SK-N-SH (cell line): ENCODE results near the gene PTPRG. TPM values are rescaled to one million over a fixed set of nuclear protein-coding genes. Genes with fewer than 3 reads are reported as not detected.

Source experiments
- CTCF ChIA-PET: fragments of 300-600, 350-600 bp; formaldehyde crosslinking; extraction: SDS; loops from one replicate; lab custom pipeline; 2021; lab: Yijun Ruan, JAX
- POLR2A ChIA-PET: fragments of 350-600 bp; sonication (Branson Sonifier 250); formaldehyde crosslinking; extraction: SDS; loops from one replicate; lab custom pipeline; 2020; ENCODE audit warnings: antibody characterized with exemption, inconsistent platforms; lab: Yijun Ruan, JAX
- DNase-seq: peaks from one replicate; pipeline ENCODE4 v3.0.0; 2012
- H2AFZ ChIP-seq: fragments of 200-600 bp; sonication (generic); 2 replicates; pipeline ENCODE4 v1.8.1; 2016; ENCODE audit warnings: antibody characterized with exemption, mild to moderate bottlenecking, low read depth
- H3F3A ChIP-seq: fragments of 200-600 bp; sonication (generic); replicated peaks from 2 replicates; pipeline ENCODE3; 2016; ENCODE audit warnings: antibody characterized with exemption, mild to moderate bottlenecking; ENCODE audit not compliant: insufficient read depth
- H3K27ac ChIP-seq, 2 experiments: fragments of 200-500 bp in 1 of 2; fragments of 200-600 bp in 1 of 2; sonication (Bioruptor generic) in 1 of 2; sonication (generic), shearing (Covaris generic) in 1 of 2; 2 replicates each; pipeline versions ENCODE4 v1.5.1 to v1.6.1; 2014 to 2016; ENCODE audit warnings: low read depth in 2 of 2, inconsistent platforms in 1 of 2, low read length in 1 of 2, mild to moderate bottlenecking in 1 of 2, mixed read lengths in 1 of 2
- H3K27me3 ChIP-seq: fragments of 200-600 bp; sonication (generic), shearing (Covaris generic); 2 replicates; pipeline ENCODE4 v1.6.1; 2016; ENCODE audit warnings: mixed run types; ENCODE audit not compliant: insufficient read depth
- H3K36me3 ChIP-seq, 2 experiments: fragments of 200-500 bp in 1 of 2; fragments of 200-600 bp in 1 of 2; sonication (Bioruptor generic) in 1 of 2; sonication (generic) in 1 of 2; replicated peaks in 1 of 2; 2 replicates each; pipeline versions ENCODE3 to v1.5.1; 2014 to 2016; ENCODE audit warnings: low read length in 1 of 2, mild to moderate bottlenecking in 1 of 2; ENCODE audit not compliant: insufficient read depth in 2 of 2, control insufficient read depth in 1 of 2
- H3K4me1 ChIP-seq, 2 experiments: fragments of 200-500 bp in 1 of 2; fragments of 200-600 bp in 1 of 2; sonication (Bioruptor generic) in 1 of 2; sonication (generic), shearing (Covaris generic) in 1 of 2; 2 replicates each; pipeline versions ENCODE4 v1.5.1 to v1.6.1; 2014 to 2016; ENCODE audit warnings: low read depth in 1 of 2, low read length in 1 of 2, mixed run types in 1 of 2; ENCODE audit not compliant: insufficient read depth in 2 of 2, control insufficient read depth in 1 of 2
- H3K4me2 ChIP-seq: fragments of 200-600 bp; sonication (generic), shearing (Covaris generic); 2 replicates; pipeline ENCODE4 v1.6.1; 2017; ENCODE audit warnings: mixed run types
- H3K4me3 ChIP-seq, 2 experiments: fragments of 200-500 bp in 1 of 2; fragments of 200-600 bp in 1 of 2; sonication (Bioruptor generic) in 1 of 2; sonication (generic), shearing (Covaris generic) in 1 of 2; 2 replicates each; pipeline versions ENCODE4 v1.5.1 to v1.8.1; 2014 to 2016; ENCODE audit warnings: low read depth in 2 of 2, inconsistent platforms in 1 of 2, low read length in 1 of 2, mild to moderate bottlenecking in 1 of 2, mixed read lengths in 1 of 2, moderate library complexity in 1 of 2
- H3K79me2 ChIP-seq: fragments of 200-600 bp; sonication (generic); 2 replicates; pipeline ENCODE4 v1.8.1; 2017; ENCODE audit warnings: mild to moderate bottlenecking; ENCODE audit not compliant: insufficient read depth
- H3K9ac ChIP-seq: fragments of 200-600 bp; sonication (generic); 2 replicates; pipeline ENCODE4 v1.6.1; 2017; ENCODE audit warnings: mixed run types
- H3K9me2 ChIP-seq: fragments of 200-600 bp; sonication (generic); 2 replicates; pipeline ENCODE4 v1.6.1; 2017; ENCODE audit warnings: mixed run types
- H3K9me3 ChIP-seq: fragments of 200-600 bp; sonication (generic); 2 replicates; pipeline ENCODE4 v1.6.1; 2017; ENCODE audit warnings: mixed run types, mild to moderate bottlenecking, moderate library complexity
- H4K20me1 ChIP-seq: fragments of 200-600 bp; sonication (generic); 2 replicates; pipeline ENCODE4 v1.6.1; 2017; ENCODE audit warnings: mild to moderate bottlenecking, mixed run types; ENCODE audit not compliant: insufficient read depth
- CHD2 ChIP-seq: fragments of 150-350 bp; IDR thresholded peaks from 2 replicates; pipeline ENCODE4 v1.6.1; 2018; ENCODE audit warnings: low read length; ENCODE audit not compliant: partially characterized antibody
- CTCF ChIP-seq: fragments of 200-600 bp; sonication (generic); IDR thresholded peaks from 2 replicates; pipeline ENCODE4 v1.6.1; 2017; ENCODE audit warnings: antibody characterized with exemption, mild to moderate bottlenecking, moderate library complexity
- ELF1 ChIP-seq: IDR thresholded peaks from 2 replicates; pipeline ENCODE4 v1.4.0; 2012
- EP300 ChIP-seq, 2 experiments: IDR thresholded peaks; 2 replicates each; pipeline versions ENCODE4 v1.4.0 to v1.6.1; 2012; ENCODE audit warnings: borderline replicate concordance in 1 of 2, low read depth in 1 of 2, low read length in 1 of 2
- FOSL2 ChIP-seq: IDR thresholded peaks from 2 replicates; pipeline ENCODE4 v1.4.0; 2012; ENCODE audit warnings: low read depth, mild to moderate bottlenecking, moderate library complexity, borderline replicate concordance
- GABPA ChIP-seq: IDR thresholded peaks from 2 replicates; pipeline ENCODE4 v1.4.0; 2012; ENCODE audit warnings: low read depth, mild to moderate bottlenecking
- GATA2 ChIP-seq: sonication (generic); formaldehyde crosslinking; IDR thresholded peaks from 2 replicates; pipeline ENCODE4 v1.5.0; 2020; ENCODE audit warnings: mild to moderate bottlenecking, missing genetic modification reagents
- MAX ChIP-seq: IDR thresholded peaks from 2 replicates; pipeline ENCODE4 v1.4.0; 2012; ENCODE audit warnings: low read depth
- MEF2A ChIP-seq: IDR thresholded peaks from 2 replicates; pipeline ENCODE4 v1.4.0; 2012; ENCODE audit warnings: low read depth, borderline replicate concordance
- NFIC ChIP-seq: IDR thresholded peaks from 2 replicates; pipeline ENCODE4 v1.4.0; 2012; ENCODE audit warnings: borderline replicate concordance
- RAD21 ChIP-seq: IDR thresholded peaks from 2 replicates; pipeline ENCODE4 v1.6.1; 2012; ENCODE audit warnings: mild to moderate bottlenecking, low read length
- RCOR1 ChIP-seq: fragments of 150-350 bp; IDR thresholded peaks from 2 replicates; pipeline ENCODE4 v1.6.1; 2017; ENCODE audit warnings: antibody characterized with exemption, low read length
- SMC3 ChIP-seq: IDR thresholded peaks from 2 replicates; pipeline ENCODE4 v1.6.1; 2012; ENCODE audit warnings: low read depth, low read length, improper control_type of control experiment
- USF1 ChIP-seq: IDR thresholded peaks from 2 replicates; pipeline ENCODE4 v1.4.0; 2012; ENCODE audit warnings: low read depth, borderline replicate concordance
- YY1 ChIP-seq: IDR thresholded peaks from 2 replicates; pipeline ENCODE4 v1.4.0; 2012; ENCODE audit warnings: low read depth, mild to moderate bottlenecking
- WGBS: methylation state at CpG from one replicate; pipeline ENCODE4 v1.1.6; 2017; ENCODE audit warnings: low lambda C conversion rate; 5-methylcytosine and 5-hydroxymethylcytosine counted together
- polyA plus RNA-seq, 3 experiments: library from polyadenylated mRNA; depleted of rRNA; stranded (reverse); fragments of >200 nt; gene quantifications; 2 replicates each; pipeline ENCODE4 v1.2.3, GENCODE V29; 2012

PTPRG gene
- polyA plus RNA-seq, 1 of the 3 experiments (the other 2 are of a cell fraction): 14.1 TPM

GRCh38 chr3:61617041-61617440 is 55.7 kb downstream of the PTPRG start (continued):
- no peak for TF ChIP-seq RAD21
- no peak for TF ChIP-seq MEF2A
- TF ChIP-seq GATA2 (CRISPR knock-in tag): no peak

GRCh38 chr3:61617651-61618050 is 56.3 kb downstream of the PTPRG start:
- no peak overlapping the region for H2AFZ ChIP-seq
- ChIA-PET POLR2A (no interaction called here), CTCF (interaction anchor here (1.3 to 1.4 kb wide), 2 partner anchors 11 to 14 kb away, joined by 3 to 6 read pairs; no protein-coding TSS in a partner anchor)
- no peak for DNase-seq
- H4K20me1 ChIP-seq: no peaks in the 10 kb centered on the region
- H3K4me2 ChIP-seq: no peak overlapping the region
- H3K36me3 ChIP-seq: peaks cover 0 to 13% of the 10 kb centered on the region in 2 experiments
- no peaks in the 10 kb centered on the region for H3K4me1 ChIP-seq
- no peak overlapping the region for H3K9ac ChIP-seq
- TF ChIP-seq YY1: no peak
- TF ChIP-seq NFIC: no peak
- no peak for TF ChIP-seq GATA2 (CRISPR knock-in tag)
- TF ChIP-seq CHD2: no peak
- no peaks in the 10 kb centered on the region for H3K9me3 ChIP-seq
- no peaks in the 10 kb centered on the region for H3F3A ChIP-seq
- no peak overlapping the region for H3K4me3 ChIP-seq
- no peaks in the 10 kb centered on the region for H3K9me2 ChIP-seq
- no peak overlapping the region for H3K27ac ChIP-seq
- no peaks in the 10 kb centered on the region for H3K27me3 ChIP-seq
- peaks cover 23% of the 10 kb centered on the region for H3K79me2 ChIP-seq
- 89% methylated on average over 6 of the region's 6 CpGs for WGBS

- no peaks in the 10 kb centered on the region for H3K27me3 ChIP-seq
- no peak overlapping the region for H3K9ac ChIP-seq
- H3K4me2 ChIP-seq: no peak overlapping the region
- H3F3A ChIP-seq: no peaks in the 10 kb centered on the region
- no peaks in the 10 kb centered on the region for H3K9me2 ChIP-seq
- no peaks in the 10 kb centered on the region for H4K20me1 ChIP-seq
- DNase-seq: no peak
- no peak overlapping the region for H3K27ac ChIP-seq
- CTCF ChIA-PET: interaction anchor here (1.3 to 1.4 kb wide), 2 partner anchors 11 to 13 kb away, joined by 3 to 6 read pairs; no protein-coding TSS in a partner anchor
- H3K4me3 ChIP-seq: no peak overlapping the region
- peaks cover 23% of the 10 kb centered on the region for H3K79me2 ChIP-seq
- peaks cover 0 to 13% of the 10 kb centered on the region in 2 experiments for H3K36me3 ChIP-seq
- H3K4me1 ChIP-seq: no peaks in the 10 kb centered on the region
- H3K9me3 ChIP-seq: no peaks in the 10 kb centered on the region
- no peak overlapping the region for H2AFZ ChIP-seq
- POLR2A ChIA-PET: no interaction called here
- 88% methylated on average over 2 of the region's 2 CpGs for WGBS
- TF ChIP-seq SMC3 (no peak), ELF1 (no peak), MAX (no peak), YY1 (no peak)
These were observed 56.9 kb downstream of the PTPRG start for GRCh38 chr3:61618231-61618630.

GRCh38 chr3:61618871-61619270 is 57.5 kb downstream of the PTPRG start:
- Histone ChIP-seq H2AFZ (no peak overlapping the region), H3K36me3 (peaks cover 0 to 13% of the 10 kb centered on the region in 2 experiments), H3K4me2 (no peak overlapping the region), H3K4me3 (no peak overlapping the region), H3K9ac (no peak overlapping the region), H3K9me2 (no peaks in the 10 kb centered on the region), H4K20me1 (no peaks in the 10 kb centered on the region), H3K79me2 (peaks cover 18% of the 10 kb centered on the region; the same call in 1 of the 2 replicates), H3K9me3 (no peaks in the 10 kb centered on the region), H3K27ac (no peak overlapping the region), H3K4me1 (no peaks in the 10 kb centered on the region), H3F3A (no peaks in the 10 kb centered on the region), H3K27me3 (no peaks in the 10 kb centered on the region)
- TF ChIP-seq EP300 (IDR thresholded peaks at IDR 0.05; ENCODE audit: borderline replicate concordance in 1 of 2, low read depth in 1 of 2, low read length in 1 of 2) (no peak), MAX (no peak), RCOR1 (no peak), NFIC (no peak), USF1 (no peak), FOSL2 (no peak), CTCF (no peak), GABPA (no peak), MEF2A (no peak)
- no peak for DNase-seq
- ChIA-PET CTCF (interaction anchor here (1.1 to 1.4 kb wide), 3 partner anchors 10 to 13 kb away, joined by 3 to 6 read pairs (median 4); no protein-coding TSS in a partner anchor), POLR2A (no interaction called here)
- 95% methylated on average over 6 of the region's 6 CpGs for WGBS
